Measurements from ENCODE around the gene GPR108. TPM values are rescaled to one million over a fixed set of nuclear protein-coding genes. Genes with fewer than 3 reads are reported as not detected.
"Not testable (repeated sequence)": the region's sequence is repeated elsewhere in the genome, so short reads cannot be mapped to it uniquely, and the experiment has no call there.

The GPR108 gene
- polyA plus RNA-seq, 1 donor (not counting 4 experiments of a cell fraction or from before 2014, with no cell fraction given), result 57.7 TPM

DNA sequence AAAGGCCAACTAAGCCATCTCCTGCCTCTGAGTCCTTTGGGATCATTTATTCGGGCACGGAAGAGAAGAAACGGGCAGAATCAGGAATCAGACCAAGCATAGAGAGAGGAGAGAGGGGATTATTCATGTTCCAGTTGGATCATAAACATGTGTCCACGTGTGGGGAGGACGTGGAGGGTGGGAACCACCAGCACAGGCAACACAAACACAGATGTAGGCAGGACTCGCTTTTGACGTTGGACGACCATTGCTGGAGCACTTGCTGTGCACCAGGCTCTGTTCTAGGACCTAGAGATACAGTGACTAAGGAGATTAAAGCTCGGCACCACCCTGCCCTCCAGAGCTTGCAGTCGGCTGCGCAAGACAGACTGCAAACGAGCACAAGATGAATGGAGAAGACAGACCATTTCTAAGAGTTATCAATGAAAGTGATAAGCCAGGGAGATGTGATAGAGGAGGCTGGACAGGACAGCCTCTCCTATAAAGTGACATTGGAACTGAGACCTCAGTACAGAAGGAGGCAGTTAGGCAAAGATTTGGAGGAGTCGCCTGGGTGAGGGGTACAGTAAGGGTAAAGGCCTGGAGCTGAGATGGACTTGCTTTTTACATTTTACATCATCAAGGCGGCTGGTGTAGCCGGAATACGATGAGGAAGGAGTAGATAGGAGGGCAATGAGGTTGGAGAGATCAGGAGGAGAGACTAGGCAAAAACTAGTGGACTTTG is 29.1 kb upstream of the GPR108 start:
- peak overlapping the region; percentile 95 for H3K27ac ChIP-seq (ENCODE audit: control insufficient read depth, insufficient read depth, low read length)
- peak overlapping the region; percentile 62 to 98 (median 74) for H3K4me3 ChIP-seq (ENCODE audit: control insufficient read depth in 2 of 3, extremely low read depth in 1 of 3, insufficient read depth in 2 of 3, low read depth in 1 of 3, low read length in 3 of 3)
- no peaks in the 10 kb centered on the region for H4K20me1 ChIP-seq (ENCODE audit: control insufficient read depth, extremely low read depth, insufficient read depth, low read length)
- peaks cover 11 to 27% of the 10 kb centered on the region in 2 experiments for H3K36me3 ChIP-seq (ENCODE audit: control insufficient read depth in 2 of 2, extremely low read depth in 1 of 2, insufficient read depth in 2 of 2, low read length in 2 of 2)
- peak overlapping the region; percentile 97 for H3K9ac ChIP-seq (ENCODE audit: control insufficient read depth, extremely low read depth, insufficient read depth, low read length)
- TF ChIP-seq EZH2 (IDR thresholded peaks at IDR 0.05; ENCODE audit: low read length), result no peak
- TF ChIP-seq, protein P1, sequence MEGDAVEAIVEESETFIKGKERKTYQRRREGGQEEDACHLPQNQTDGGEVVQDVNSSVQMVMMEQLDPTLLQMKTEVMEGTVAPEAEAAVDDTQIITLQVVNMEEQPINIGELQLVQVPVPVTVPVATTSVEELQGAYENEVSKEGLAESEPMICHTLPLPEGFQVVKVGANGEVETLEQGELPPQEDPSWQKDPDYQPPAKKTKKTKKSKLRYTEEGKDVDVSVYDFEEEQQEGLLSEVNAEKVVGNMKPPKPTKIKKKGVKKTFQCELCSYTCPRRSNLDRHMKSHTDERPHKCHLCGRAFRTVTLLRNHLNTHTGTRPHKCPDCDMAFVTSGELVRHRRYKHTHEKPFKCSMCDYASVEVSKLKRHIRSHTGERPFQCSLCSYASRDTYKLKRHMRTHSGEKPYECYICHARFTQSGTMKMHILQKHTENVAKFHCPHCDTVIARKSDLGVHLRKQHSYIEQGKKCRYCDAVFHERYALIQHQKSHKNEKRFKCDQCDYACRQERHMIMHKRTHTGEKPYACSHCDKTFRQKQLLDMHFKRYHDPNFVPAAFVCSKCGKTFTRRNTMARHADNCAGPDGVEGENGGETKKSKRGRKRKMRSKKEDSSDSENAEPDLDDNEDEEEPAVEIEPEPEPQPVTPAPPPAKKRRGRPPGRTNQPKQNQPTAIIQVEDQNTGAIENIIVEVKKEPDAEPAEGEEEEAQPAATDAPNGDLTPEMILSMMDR (optimal IDR thresholded peaks at IDR 0.05 in 1 of 3, IDR thresholded peaks at IDR 0.05 in 1 of 3, conservative IDR thresholded peaks at IDR 0.05 in 1 of 3; ENCODE audit: extremely low read depth in 1 of 3, insufficient read depth in 2 of 3, low read length in 3 of 3), result no peak
- H3K79me2 ChIP-seq (ENCODE audit: control insufficient read depth, insufficient read depth, low read length), result peaks cover 37% of the 10 kb centered on the region
- peak overlapping the region; percentile 94 for H3K4me2 ChIP-seq (ENCODE audit: control insufficient read depth, extremely low read depth, insufficient read depth, low read depth, low read length)
- no peaks in the 10 kb centered on the region for H3K9me3 ChIP-seq (ENCODE audit: control insufficient read depth, low read depth, low read length)
- no peaks in the 10 kb centered on the region for H3K9me1 ChIP-seq (ENCODE audit: control insufficient read depth, extremely low read depth, insufficient read depth, low read length)
- H3K4me1 ChIP-seq (ENCODE audit: control insufficient read depth, extremely low read depth, insufficient read depth, low read length), result peaks cover 16% of the 10 kb centered on the region
- no peak overlapping the region for H2AFZ ChIP-seq (ENCODE audit: control insufficient read depth, low read length)
- no peaks in the 10 kb centered on the region for H3K27me3 ChIP-seq (ENCODE audit: control insufficient read depth, extremely low read depth, insufficient read depth, low read length)
- FAIRE-seq (peak; percentile 55), DNase-seq (ENCODE audit: low read depth, low spot score) (no peak)
- dilution Hi-C loops (cut with MboI; ENCODE audit: extremely low pct_ligation_motif_present, low sequenced_read_pairs), result no loop called here

DNA sequence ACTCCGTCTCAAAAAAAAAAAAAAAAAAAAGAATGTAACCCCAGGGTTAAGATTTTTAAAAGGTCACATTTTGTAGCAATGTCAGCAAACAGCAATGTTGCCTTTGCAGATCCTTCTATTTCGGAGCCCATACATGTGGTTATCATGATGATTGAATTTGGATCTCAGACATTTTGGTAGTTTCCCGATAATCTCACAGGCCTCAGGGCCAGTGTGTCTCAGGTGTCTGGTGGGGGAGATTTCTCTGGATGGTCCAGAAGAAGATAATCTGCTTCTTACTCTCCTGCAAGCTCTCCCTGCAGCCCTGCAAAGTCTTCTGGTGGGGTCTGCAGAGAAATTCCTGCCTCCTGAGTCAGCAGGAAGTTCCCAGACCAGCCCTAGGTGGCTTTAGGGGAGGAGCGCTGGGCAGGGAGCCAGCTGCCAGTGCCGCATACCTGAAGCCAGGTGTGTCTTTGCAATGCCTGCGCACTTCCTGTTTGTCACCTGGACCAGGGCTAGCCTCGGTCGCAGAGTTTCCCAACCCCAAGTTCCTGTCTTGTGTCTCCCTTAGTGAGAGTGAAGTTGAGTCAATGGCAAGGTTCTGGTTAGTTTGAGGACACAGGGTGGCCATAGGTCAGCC is 28.5 kb upstream of the GPR108 start:
- no peaks in the 10 kb centered on the region for H4K20me1 ChIP-seq (ENCODE audit: control insufficient read depth, extremely low read depth, insufficient read depth, low read length)
- H3K79me2 ChIP-seq (ENCODE audit: control insufficient read depth, insufficient read depth, low read length), result peaks cover 43% of the 10 kb centered on the region

DNA sequence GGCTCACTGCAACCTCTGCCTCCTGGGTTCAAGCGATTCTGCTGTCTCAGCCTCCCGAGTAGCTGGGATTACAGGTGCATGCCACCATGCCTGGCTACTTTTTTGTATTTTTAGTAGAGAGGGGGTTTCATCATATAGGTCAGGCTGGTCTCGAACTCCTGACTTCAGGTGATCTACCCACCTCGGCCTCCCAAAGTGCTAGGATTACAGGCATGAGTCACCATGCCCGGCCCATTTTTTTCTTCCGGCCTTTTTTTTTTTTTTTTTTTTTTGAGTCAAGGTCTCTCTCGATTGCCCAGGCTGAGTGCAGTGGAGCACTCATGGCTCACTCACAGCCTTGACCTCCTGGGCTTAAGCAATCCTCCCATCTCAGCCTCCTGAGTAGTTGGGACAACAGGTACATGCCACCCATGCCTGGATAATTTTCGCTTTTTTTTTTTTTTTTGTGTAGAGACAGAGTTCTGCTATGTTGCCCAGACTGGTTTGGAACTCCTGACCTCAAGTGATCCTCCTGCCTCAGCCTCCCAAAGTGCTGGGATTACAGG is 24.9 kb upstream of the GPR108 start:
- H3K9ac ChIP-seq (ENCODE audit: control insufficient read depth, extremely low read depth, insufficient read depth, low read length); DNase-seq (ENCODE audit: low read depth, low spot score); H3K4me2 ChIP-seq (ENCODE audit: control insufficient read depth, extremely low read depth, insufficient read depth, low read depth, low read length); H3K9me3 ChIP-seq (ENCODE audit: control insufficient read depth, low read depth, low read length); dilution Hi-C loops (cut with MboI; ENCODE audit: extremely low pct_ligation_motif_present, low sequenced_read_pairs); FAIRE-seq; H4K20me1 ChIP-seq (ENCODE audit: control insufficient read depth, extremely low read depth, insufficient read depth, low read length); H3K9me1 ChIP-seq (ENCODE audit: control insufficient read depth, extremely low read depth, insufficient read depth, low read length); H3K27ac ChIP-seq (ENCODE audit: control insufficient read depth, insufficient read depth, low read length); H3K27me3 ChIP-seq (ENCODE audit: control insufficient read depth, extremely low read depth, insufficient read depth, low read length); H3K4me3 ChIP-seq (ENCODE audit: control insufficient read depth in 2 of 3, extremely low read depth in 1 of 3, insufficient read depth in 2 of 3, low read depth in 1 of 3, low read length in 3 of 3); H2AFZ ChIP-seq (ENCODE audit: control insufficient read depth, low read length): not testable (repeated sequence)
- Histone ChIP-seq H3K36me3 (ENCODE audit: control insufficient read depth in 2 of 2, extremely low read depth in 1 of 2, insufficient read depth in 2 of 2, low read length in 2 of 2) (peaks cover 32 to 49% of the 10 kb centered on the region in 2 experiments), H3K79me2 (ENCODE audit: control insufficient read depth, insufficient read depth, low read length) (peaks cover 51% of the 10 kb centered on the region), H3K4me1 (ENCODE audit: control insufficient read depth, extremely low read depth, insufficient read depth, low read length) (peaks cover 16% of the 10 kb centered on the region)

More for the DNA sequence above, 28.5 kb upstream of the GPR108 start:
- H3K9me3 ChIP-seq (ENCODE audit: control insufficient read depth, low read depth, low read length), result no peaks in the 10 kb centered on the region
- peak overlapping the region; percentile 94 for H3K4me2 ChIP-seq (ENCODE audit: control insufficient read depth, extremely low read depth, insufficient read depth, low read depth, low read length)
- peaks cover 17 to 34% of the 10 kb centered on the region in 2 experiments for H3K36me3 ChIP-seq (ENCODE audit: control insufficient read depth in 2 of 2, extremely low read depth in 1 of 2, insufficient read depth in 2 of 2, low read length in 2 of 2)
- dilution Hi-C loops (cut with MboI; ENCODE audit: extremely low pct_ligation_motif_present, low sequenced_read_pairs), result no loop called here
- H3K9ac ChIP-seq (ENCODE audit: control insufficient read depth, extremely low read depth, insufficient read depth, low read length), result peak overlapping the region; percentile 97
- H3K4me3 ChIP-seq (ENCODE audit: control insufficient read depth in 2 of 3, extremely low read depth in 1 of 3, insufficient read depth in 2 of 3, low read depth in 1 of 3, low read length in 3 of 3), result peak overlapping the region; percentile 62 to 98 (median 74)
- H2AFZ ChIP-seq (ENCODE audit: control insufficient read depth, low read length), result no peak overlapping the region
- peak; percentile 93 for FAIRE-seq
- DNase-seq (ENCODE audit: low read depth, low spot score), result peak; percentile 94
- no peaks in the 10 kb centered on the region for H3K9me1 ChIP-seq (ENCODE audit: control insufficient read depth, extremely low read depth, insufficient read depth, low read length)
- no peaks in the 10 kb centered on the region for H3K27me3 ChIP-seq (ENCODE audit: control insufficient read depth, extremely low read depth, insufficient read depth, low read length)
- peaks cover 16% of the 10 kb centered on the region for H3K4me1 ChIP-seq (ENCODE audit: control insufficient read depth, extremely low read depth, insufficient read depth, low read length)
- peak overlapping the region; percentile 95 for H3K27ac ChIP-seq (ENCODE audit: control insufficient read depth, insufficient read depth, low read length)
- TF ChIP-seq, protein P1 (optimal IDR thresholded peaks at IDR 0.05 in 1 of 3, IDR thresholded peaks at IDR 0.05 in 1 of 3, conservative IDR thresholded peaks at IDR 0.05 in 1 of 3; ENCODE audit: extremely low read depth in 1 of 3, insufficient read depth in 2 of 3, low read length in 3 of 3), result no peak
- no peak for TF ChIP-seq EZH2 (IDR thresholded peaks at IDR 0.05; ENCODE audit: low read length)

Measured in keratinocyte (primary cell).